Activated CD8-positive, alpha-beta memory T cell treated with anti-CD3 and anti-CD28 coated beads, Interleukin-2, amount 50 U/mL, for 24 hours (primary cell): ENCODE data around the gene GLIPR1L2.
A peak's percentile ranks its signal among the peaks of the same experiment; 100 is the strongest.
"Not testable (repeated sequence)": the region's sequence is repeated elsewhere in the genome, so short reads cannot be mapped to it uniquely, and the experiment has no call there.

Experiments used
- DNase-seq: peaks from one replicate; pipeline ENCODE4 v3.0.0-alpha.2; 2020; ENCODE audit errors: extremely low read depth

Gene GLIPR1L2

GRCh38 chr12:75390899-75391538, at the start of gene GLIPR1L2:
Gene GLIPR1L2 (plus strand): TSS chr12:75391089. CDS start chr12:75391117, 28 bp downstream.
- peak; percentile 70 for DNase-seq

GRCh38 chr12:75341873-75342272, 49.0 kb upstream of the GLIPR1L2 start:
- no peak for DNase-seq

GRCh38 chr12:75345531-75345930, 45.4 kb upstream of the GLIPR1L2 start:
- DNase-seq, result no peak

GRCh38 chr12:75346215-75346614, 44.7 kb upstream of the GLIPR1L2 start:
- not testable (repeated sequence) for DNase-seq

GRCh38 chr12:75349946-75350345, 40.9 kb upstream of the GLIPR1L2 start:
- DNase-seq, result no peak

- no peak for DNase-seq
These were observed 40.5 kb upstream of the GLIPR1L2 start for GRCh38 chr12:75350413-75350812.

- no peak for DNase-seq
These were observed 36.9 kb upstream of the GLIPR1L2 start for GRCh38 chr12:75354011-75354410.

- no peak for DNase-seq
These were observed 30.0 kb upstream of the GLIPR1L2 start for GRCh38 chr12:75360920-75361319.

GRCh38 chr12:75361408-75361807, 29.5 kb upstream of the GLIPR1L2 start:
- DNase-seq, result no peak

GRCh38 chr12:75364919-75365318, 26.0 kb upstream of the GLIPR1L2 start:
- no peak for DNase-seq

- no peak for DNase-seq
These were observed 24.3 kb upstream of the GLIPR1L2 start for GRCh38 chr12:75366629-75367028.

GRCh38 chr12:75374971-75375370, 15.9 kb upstream of the GLIPR1L2 start:
- DNase-seq, result no peak

GRCh38 chr12:75378354-75378753, 12.5 kb upstream of the GLIPR1L2 start:
- no peak for DNase-seq

- no peak for DNase-seq
These were observed 1.8 kb upstream of the GLIPR1L2 start for GRCh38 chr12:75389061-75389460.

- no peak for DNase-seq
These were observed 1.2 kb upstream of the GLIPR1L2 start for GRCh38 chr12:75389706-75390105.

- no peak for DNase-seq
These were observed 562 bp upstream of the GLIPR1L2 start for GRCh38 chr12:75390156-75390898.

GRCh38 chr12:75404231-75404630, 13.3 kb downstream of the GLIPR1L2 start:
- no peak for DNase-seq

GRCh38 chr12:75407683-75408082, 16.8 kb downstream of the GLIPR1L2 start:
- DNase-seq, result no peak

GRCh38 chr12:75409830-75410229, 18.9 kb downstream of the GLIPR1L2 start:
- no peak for DNase-seq

- DNase-seq, result no peak
These were observed 23.8 kb downstream of the GLIPR1L2 start for GRCh38 chr12:75414671-75415070.

GRCh38 chr12:75419841-75420240, 29.0 kb downstream of the GLIPR1L2 start:
- no peak for DNase-seq

- no peak for DNase-seq
These were observed 36.6 kb downstream of the GLIPR1L2 start for GRCh38 chr12:75427491-75427890.

GRCh38 chr12:75428767-75429166, 37.9 kb downstream of the GLIPR1L2 start:
- DNase-seq, result no peak
